ENCODE data around the gene WTAP.
A peak's percentile ranks its signal among the peaks of the same experiment; 100 is the strongest.
"Not testable (repeated sequence)": the region's sequence is repeated elsewhere in the genome, so short reads cannot be mapped to it uniquely, and the experiment has no call there.

The WTAP gene

DNA sequence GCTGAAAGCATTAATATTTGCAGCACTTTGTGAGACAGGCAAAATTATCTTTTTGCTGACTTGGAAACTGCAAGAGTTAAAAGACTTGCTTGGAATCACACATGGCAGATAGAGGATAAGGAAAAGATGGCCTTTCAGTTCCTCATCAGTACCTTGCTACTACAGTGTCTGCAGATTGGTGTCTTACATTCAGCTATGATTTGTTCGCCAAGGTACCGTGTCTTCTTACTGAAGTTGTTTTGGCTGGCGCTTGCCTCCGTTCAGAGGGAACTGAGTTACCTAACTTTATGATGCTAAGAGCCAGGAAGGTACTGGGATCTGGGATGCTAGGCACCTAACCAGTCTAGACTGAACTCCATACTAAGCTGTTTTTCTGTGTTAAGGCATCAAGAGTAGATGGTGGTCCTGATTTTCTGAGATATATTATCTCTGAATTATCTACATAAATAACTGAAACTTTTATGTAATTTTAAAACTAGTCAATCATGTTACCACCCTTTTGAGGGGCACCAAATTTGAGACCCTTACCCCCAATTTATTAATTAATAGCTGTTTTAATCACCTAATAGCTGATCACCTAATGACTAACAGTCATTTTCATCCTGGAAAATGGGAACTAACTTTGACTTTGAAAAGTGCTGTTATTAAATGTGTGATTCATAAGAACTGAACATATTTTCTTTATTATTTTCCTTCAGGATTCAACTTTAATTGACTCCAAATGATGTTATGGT is 2.5 kb downstream of the WTAP start:
- TF ChIP-seq CTCF (IDR thresholded peaks at IDR 0.05; ENCODE audit: low read length, missing control alignments), result no peak
- peak; percentile 31 for DNase-seq (ENCODE audit: low read depth)
- peak overlapping the region; percentile 92 for H3K4me3 ChIP-seq (replicated peaks; ENCODE audit: low read depth, low read length)

- H3K4me3 ChIP-seq (replicated peaks; ENCODE audit: low read depth, low read length), result peak overlapping the region; percentile 92
- no peak for TF ChIP-seq CTCF (IDR thresholded peaks at IDR 0.05; ENCODE audit: low read length, missing control alignments)
- DNase-seq (ENCODE audit: low read depth), result no peak
Measured at GRCh38 chr6:159730332-159730676, 3.0 kb downstream of the WTAP start.

GRCh38 chr6:159732550-159732949 is 5.2 kb downstream of the WTAP start:
- DNase-seq (ENCODE audit: low read depth); H3K4me3 ChIP-seq (replicated peaks; ENCODE audit: low read depth, low read length): not testable (repeated sequence)

DNA sequence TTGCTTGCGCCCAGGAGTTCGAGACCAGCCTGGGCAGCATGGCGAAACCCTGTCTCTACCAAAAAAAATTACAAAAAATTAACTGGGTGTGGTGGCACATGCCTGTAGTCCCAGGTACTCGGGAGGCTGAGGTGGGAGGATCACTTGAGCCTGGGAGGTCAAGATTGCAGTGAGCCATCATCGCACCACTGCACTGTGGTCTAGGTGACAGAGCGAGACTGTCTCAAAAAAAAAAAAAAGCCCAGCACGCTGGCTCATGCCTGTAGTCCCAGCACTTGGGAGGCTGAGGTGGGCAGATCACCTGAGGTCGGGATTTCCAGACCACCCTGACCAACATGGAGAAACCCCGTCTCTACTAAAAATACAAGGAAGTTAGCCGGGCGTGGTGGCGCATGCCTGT is 6.1 kb downstream of the WTAP start:
- not testable (repeated sequence) for DNase-seq (ENCODE audit: low read depth)

GRCh38 chr6:159736908-159737307 is 9.6 kb downstream of the WTAP start:
- DNase-seq (ENCODE audit: low read depth), result no peak
- H3K4me3 ChIP-seq (replicated peaks; ENCODE audit: low read depth, low read length), result no peak overlapping the region
- TF ChIP-seq CTCF (IDR thresholded peaks at IDR 0.05; ENCODE audit: low read length, missing control alignments), result no peak

More for the DNA sequence above, 6.1 kb downstream of the WTAP start:
- H3K4me3 ChIP-seq (replicated peaks; ENCODE audit: low read depth, low read length), result not testable (repeated sequence)

DNA sequence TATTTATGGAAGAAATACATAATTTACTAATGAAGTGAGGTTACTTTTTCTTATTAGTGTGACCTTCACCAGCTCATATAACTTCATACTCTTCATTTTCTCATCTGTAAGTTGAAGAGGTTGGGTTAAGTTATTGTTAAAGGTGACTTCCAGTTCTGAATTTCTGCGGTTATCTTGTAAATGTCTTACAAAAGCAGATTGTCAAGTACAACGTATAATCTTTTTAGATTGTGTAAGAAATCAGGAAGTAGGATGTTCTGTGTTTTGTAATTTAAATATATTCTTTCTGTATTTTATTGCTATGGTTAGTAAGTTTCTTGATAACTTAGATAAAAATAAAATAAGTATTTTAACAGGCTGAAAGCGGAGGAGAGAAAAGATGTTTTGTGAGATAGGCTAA is 12.0 kb downstream of the WTAP start:
- no peak for DNase-seq (ENCODE audit: low read depth)
- H3K4me3 ChIP-seq (replicated peaks; ENCODE audit: low read depth, low read length), result no peak overlapping the region
- no peak for TF ChIP-seq CTCF (IDR thresholded peaks at IDR 0.05; ENCODE audit: low read length, missing control alignments)

- DNase-seq (ENCODE audit: low read depth), result no peak
- TF ChIP-seq CTCF (IDR thresholded peaks at IDR 0.05; ENCODE audit: low read length, missing control alignments), result no peak
- no peak overlapping the region for H3K4me3 ChIP-seq (replicated peaks; ENCODE audit: low read depth, low read length)
Measured at GRCh38 chr6:159742165-159742564, 14.9 kb downstream of the WTAP start.

DNA sequence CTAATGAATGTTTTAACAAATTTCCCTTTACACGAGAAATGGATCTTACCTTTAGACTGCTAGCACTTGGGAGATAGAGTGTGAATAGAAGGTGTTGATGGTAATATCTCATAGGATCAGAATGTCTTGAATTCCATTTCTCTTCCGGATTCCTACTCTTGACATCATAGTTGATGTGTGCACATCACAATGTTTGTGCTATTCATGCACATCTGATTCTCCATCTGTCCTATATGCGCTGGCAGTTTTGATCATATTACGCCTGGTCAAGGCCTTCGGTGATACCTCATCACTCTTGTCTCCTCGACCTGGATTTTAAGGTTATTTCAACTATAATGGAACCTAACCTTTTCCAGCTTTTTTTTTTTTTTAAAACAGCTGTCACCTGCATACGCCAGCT is 17.8 kb downstream of the WTAP start:
- no peak overlapping the region for H3K4me3 ChIP-seq (replicated peaks; ENCODE audit: low read depth, low read length)
- DNase-seq (ENCODE audit: low read depth), result no peak
- no peak for TF ChIP-seq CTCF (IDR thresholded peaks at IDR 0.05; ENCODE audit: low read length, missing control alignments)
